ENCODE results near the gene GAS1. TPM values are rescaled to one million over a fixed set of nuclear protein-coding genes. Genes with fewer than 3 reads are reported as not detected.

Gene GAS1
- total and polyA plus RNA-seq, 2 donors (not counting 1 experiment from before 2014, with no cell fraction given), result 0.06 to 0.39 TPM

- intact Hi-C loops (cut with micrococcal nuclease), result no loop called here
- WGBS (ENCODE audit: insufficient coverage), result 0% methylated on average over 1 of the region's 6 CpGs
- ChIA-PET POLR2A (no interaction called here), CTCF (interaction anchor here (0.6 kb wide), 1 partner anchor 295 kb away, joined by 3 read pairs; no protein-coding TSS in a partner anchor)
- Mint-ChIP-seq H3K27me3 (peaks cover 48% of the 10 kb centered on the region), H3K4me3 (no peak overlapping the region), H3K4me1 (peaks cover 5% of the 10 kb centered on the region), H3K27ac (no peak overlapping the region), H3K9me3 (ENCODE audit: insufficient read depth) (no peaks in the 10 kb centered on the region)
- peaks cover 0 to 51% (median 46%) of the 10 kb centered on the region in 4 experiments for H3K27me3 ChIP-seq (replicated peaks in 1 of 4; ENCODE audit: control extremely low read depth in 1 of 4, control insufficient read depth in 3 of 4, insufficient read depth in 4 of 4, low read length in 3 of 4)
- no peak overlapping the region for H3K4me2 ChIP-seq (replicated peaks; ENCODE audit: low read depth, low read length, poor library complexity, severe bottlenecking)
- no peaks in the 10 kb centered on the region for H3K79me2 ChIP-seq (ENCODE audit: control insufficient read depth, insufficient read depth, low read length)
- TF ChIP-seq CTCF (IDR thresholded peaks at IDR 0.05) (no peak), EZH2 (IDR thresholded peaks at IDR 0.05; ENCODE audit: borderline replicate concordance, insufficient read depth, low read depth, low read length, poor library complexity, severe bottlenecking) (no peak)
- no peak overlapping the region for H3K9ac ChIP-seq (ENCODE audit: low read length)
- no peak for DNase-seq
- no peak for ATAC-seq (ENCODE audit: low read depth)
- H3K36me3 ChIP-seq (replicated peaks in 1 of 2; ENCODE audit: control extremely low read depth in 1 of 2, control insufficient read depth in 1 of 2, extremely low read depth in 1 of 2, insufficient read depth in 2 of 2, low read length in 1 of 2), result no peaks in the 10 kb centered on the region
- peaks cover 6 to 8% of the 10 kb centered on the region in 2 donors for H3K4me1 ChIP-seq (ENCODE audit: control insufficient read depth in 2 of 2, insufficient read depth in 2 of 2, low read length in 2 of 2)
- no peak overlapping the region for H2AFZ ChIP-seq (ENCODE audit: insufficient read depth, low read depth, low read length, poor library complexity, severe bottlenecking)
- no peak overlapping the region for H3K4me3 ChIP-seq (ENCODE audit: control extremely low read depth in 1 of 5, extremely low read depth in 1 of 5, insufficient read depth in 1 of 5, low read depth in 2 of 5, low read length in 4 of 5)
- no peak overlapping the region for H3K27ac ChIP-seq (ENCODE audit: low read length in 2 of 2)
- no peaks in the 10 kb centered on the region for H4K20me1 ChIP-seq (ENCODE audit: control insufficient read depth, insufficient read depth, low read length, poor library complexity, severe bottlenecking)
- H3K9me3 ChIP-seq (ENCODE audit: control extremely low read depth in 1 of 3, control insufficient read depth in 2 of 3, insufficient read depth in 1 of 3, low read length in 2 of 3), result peaks cover 0 to 2% (median 0%) of the 10 kb centered on the region in 3 donors
Measured at GRCh38 chr9:86940774-86941173, 6.5 kb downstream of the GAS1 start.

- no peaks in the 10 kb centered on the region for H3K9me3 Mint-ChIP-seq (ENCODE audit: insufficient read depth)
- peaks cover 0 to 2% of the 10 kb centered on the region in 2 donors for H3K4me1 ChIP-seq (ENCODE audit: control insufficient read depth in 2 of 2, insufficient read depth in 2 of 2, low read length in 2 of 2)
- no peak overlapping the region for H3K9ac ChIP-seq (ENCODE audit: low read length)
- H3K9me3 ChIP-seq (ENCODE audit: control extremely low read depth in 1 of 3, control insufficient read depth in 2 of 3, insufficient read depth in 1 of 3, low read length in 2 of 3), result peaks cover 0 to 2% (median 0%) of the 10 kb centered on the region in 3 donors
- H3K27ac ChIP-seq (ENCODE audit: low read length in 2 of 2), result no peak overlapping the region
- H3K27me3 ChIP-seq (replicated peaks in 1 of 4; ENCODE audit: control extremely low read depth in 1 of 4, control insufficient read depth in 3 of 4, insufficient read depth in 4 of 4, low read length in 3 of 4), result peaks cover 0 to 47% (median 40%) of the 10 kb centered on the region in 4 experiments
- CTCF ChIA-PET, result no interaction called here
- peaks cover under 1% of the 10 kb centered on the region for H3K4me1 Mint-ChIP-seq
- ATAC-seq (ENCODE audit: low read depth), result no peak
- WGBS (ENCODE audit: insufficient coverage), result no CpG with 5 or more reads among the region's 1 CpG
- no peaks in the 10 kb centered on the region for H3K36me3 ChIP-seq (replicated peaks in 1 of 2; ENCODE audit: control extremely low read depth in 1 of 2, control insufficient read depth in 1 of 2, extremely low read depth in 1 of 2, insufficient read depth in 2 of 2, low read length in 1 of 2)
- DNase-seq, result no peak
- no peaks in the 10 kb centered on the region for H4K20me1 ChIP-seq (ENCODE audit: control insufficient read depth, insufficient read depth, low read length, poor library complexity, severe bottlenecking)
- intact Hi-C loops (cut with micrococcal nuclease), result no loop called here
- TF ChIP-seq CTCF (IDR thresholded peaks at IDR 0.05) (no peak), EZH2 (IDR thresholded peaks at IDR 0.05; ENCODE audit: borderline replicate concordance, insufficient read depth, low read depth, low read length, poor library complexity, severe bottlenecking) (no peak)
- no peak overlapping the region for H3K4me3 ChIP-seq (ENCODE audit: control extremely low read depth in 1 of 5, extremely low read depth in 1 of 5, insufficient read depth in 1 of 5, low read depth in 2 of 5, low read length in 4 of 5)
- no peak overlapping the region for H3K4me2 ChIP-seq (replicated peaks; ENCODE audit: low read depth, low read length, poor library complexity, severe bottlenecking)
- no peaks in the 10 kb centered on the region for H3K79me2 ChIP-seq (ENCODE audit: control insufficient read depth, insufficient read depth, low read length)
- no peak overlapping the region for H2AFZ ChIP-seq (ENCODE audit: insufficient read depth, low read depth, low read length, poor library complexity, severe bottlenecking)
- H3K27me3 Mint-ChIP-seq, result peaks cover 47% of the 10 kb centered on the region
- H3K4me3 Mint-ChIP-seq, result no peak overlapping the region
- POLR2A ChIA-PET, result no interaction called here
- no peak overlapping the region for H3K27ac Mint-ChIP-seq
Measured at GRCh38 chr9:86939891-86940290, 7.4 kb downstream of the GAS1 start.

All from B cell (primary cell).